DMS 273 treated with DMSO at 0.1 percent for 48 hours (cell line): Measurements from ENCODE around the gene KCNMA1.
"Not testable (repeated sequence)": the region's sequence is repeated elsewhere in the genome, so short reads cannot be mapped to it uniquely, and the experiment has no call there.

Source experiments
- DNase-seq: peaks from one replicate; lab custom pipeline; 2025; lab: John Stamatoyannopoulos, UW

Gene KCNMA1

DNA sequence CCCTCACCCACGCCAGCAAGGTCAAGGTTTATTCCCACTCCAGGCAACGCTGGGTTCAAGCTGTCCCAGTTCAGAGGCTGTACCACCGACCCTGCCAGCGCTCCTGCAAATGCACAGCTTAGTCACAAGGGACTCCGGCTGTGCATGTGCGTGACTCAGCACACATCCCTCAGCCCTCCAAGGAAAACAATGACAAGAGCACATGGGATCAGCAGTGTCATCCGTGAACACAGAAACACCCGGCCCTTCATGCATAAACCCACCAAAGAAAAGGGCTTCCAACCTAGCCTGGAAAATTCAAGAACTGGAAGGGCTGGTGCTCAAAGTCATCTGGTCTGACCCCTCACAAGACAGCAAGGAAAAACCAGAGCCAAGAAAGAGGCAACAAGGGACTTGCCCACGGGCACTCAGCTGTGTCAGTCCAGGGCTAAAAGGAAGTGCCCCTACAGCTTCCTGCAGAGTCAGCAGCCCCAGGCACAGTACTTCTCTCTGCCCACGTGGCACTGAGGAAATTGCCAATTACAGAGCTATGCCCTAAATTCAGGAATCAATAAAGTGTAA lies 106.1 kb downstream of the KCNMA1 start:
- DNase-seq = no peak

DNA sequence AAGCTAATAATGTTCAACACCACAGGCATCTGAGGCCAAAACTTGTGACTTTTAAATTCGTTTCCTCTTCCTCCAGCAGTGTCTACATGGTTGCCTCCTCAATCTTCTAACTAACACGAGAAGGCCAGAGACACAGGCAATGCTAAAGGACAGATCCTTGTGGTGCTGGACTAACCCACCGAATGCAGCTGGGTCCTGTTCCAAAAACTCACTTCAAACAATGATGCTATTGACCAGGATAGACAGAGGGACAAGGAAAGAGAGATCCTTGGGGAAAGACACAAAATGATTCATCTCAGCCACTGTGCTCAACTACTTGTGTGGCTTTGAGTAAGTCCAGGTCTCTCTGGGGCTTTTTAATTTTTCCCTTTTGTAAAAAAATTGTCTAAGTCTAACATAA lies 107.6 kb downstream of the KCNMA1 start:
- no peak for DNase-seq

DNA sequence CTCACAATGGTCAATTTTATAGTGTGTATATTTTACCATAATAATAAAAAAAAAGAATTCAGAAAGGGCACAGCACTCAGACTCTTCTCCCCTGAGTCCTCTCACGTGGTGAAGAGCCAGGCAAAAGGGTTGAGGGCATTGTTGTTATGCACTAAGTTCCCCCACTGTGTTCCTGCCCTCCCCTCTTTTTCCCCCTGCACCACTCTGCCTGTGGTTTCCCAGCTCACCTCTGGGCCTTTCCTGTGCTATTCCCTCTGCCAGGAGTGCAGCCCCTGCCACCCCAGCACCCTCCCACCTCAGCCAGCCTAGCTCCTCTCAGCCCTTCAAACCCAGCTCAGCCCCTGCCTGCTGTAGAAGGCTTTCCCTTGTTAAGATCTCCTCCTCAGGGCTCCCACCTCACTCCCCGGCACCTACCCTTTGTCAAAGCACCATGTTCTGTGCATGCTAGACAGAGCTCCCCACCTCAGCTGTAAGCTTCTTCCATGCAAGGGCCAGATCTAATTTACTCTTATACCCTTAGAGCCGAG lies 108.5 kb downstream of the KCNMA1 start:
- no peak for DNase-seq

DNA sequence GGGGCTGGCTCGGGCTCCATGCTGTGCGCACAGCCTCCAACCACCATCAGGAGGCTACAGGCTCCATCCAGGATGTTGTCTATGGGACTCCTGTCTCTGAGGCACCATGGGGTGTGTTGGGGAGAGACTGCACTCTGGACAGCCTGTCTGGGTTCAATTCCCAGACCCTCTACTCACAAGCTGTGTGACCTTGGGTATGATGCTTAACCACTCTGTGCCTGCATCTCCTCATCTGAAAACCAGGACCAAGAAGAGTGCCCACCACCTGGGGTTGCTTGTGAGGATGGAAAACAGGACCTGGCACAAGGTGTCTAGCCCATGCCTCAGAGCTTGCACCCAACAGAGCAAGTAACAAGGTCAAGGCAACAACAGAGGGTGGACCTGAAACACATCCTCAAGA lies 109.8 kb downstream of the KCNMA1 start:
- no peak for DNase-seq

DNA sequence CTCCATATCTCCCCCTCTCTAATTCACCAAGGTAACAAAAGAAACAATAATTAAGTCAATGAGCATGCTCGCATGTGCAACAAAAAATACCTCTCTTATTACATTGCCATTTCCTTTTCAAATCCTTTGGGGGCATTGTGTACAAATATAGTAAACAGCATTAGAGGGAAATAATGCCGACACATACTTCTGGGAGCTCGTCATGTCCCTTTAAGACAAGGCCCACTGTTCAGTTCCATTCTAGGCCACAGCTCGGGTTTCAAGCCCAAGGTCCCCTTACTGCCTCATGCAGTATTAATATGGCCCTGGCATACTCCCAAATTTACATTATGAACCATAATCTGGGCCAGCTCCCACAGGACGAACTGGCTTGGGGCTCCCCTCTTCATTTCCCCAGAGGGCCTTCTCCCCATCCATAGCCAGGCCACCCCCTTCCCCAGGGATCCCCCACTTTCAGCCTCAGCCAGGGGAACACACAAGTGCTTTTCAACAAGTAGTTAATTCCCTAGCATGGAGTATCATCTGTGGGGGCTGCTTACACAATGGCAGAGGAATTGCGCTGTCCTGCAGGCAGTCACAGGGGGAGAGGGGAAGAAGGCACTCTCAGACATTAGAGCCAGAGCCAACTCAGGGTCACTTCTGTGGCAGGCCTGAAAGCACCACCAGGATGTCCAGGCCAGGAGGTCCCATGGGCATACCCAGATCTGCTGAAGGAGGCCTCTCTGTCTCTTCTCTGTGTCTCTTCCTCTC lies 110.6 kb downstream of the KCNMA1 start:
- no peak for DNase-seq

DNA sequence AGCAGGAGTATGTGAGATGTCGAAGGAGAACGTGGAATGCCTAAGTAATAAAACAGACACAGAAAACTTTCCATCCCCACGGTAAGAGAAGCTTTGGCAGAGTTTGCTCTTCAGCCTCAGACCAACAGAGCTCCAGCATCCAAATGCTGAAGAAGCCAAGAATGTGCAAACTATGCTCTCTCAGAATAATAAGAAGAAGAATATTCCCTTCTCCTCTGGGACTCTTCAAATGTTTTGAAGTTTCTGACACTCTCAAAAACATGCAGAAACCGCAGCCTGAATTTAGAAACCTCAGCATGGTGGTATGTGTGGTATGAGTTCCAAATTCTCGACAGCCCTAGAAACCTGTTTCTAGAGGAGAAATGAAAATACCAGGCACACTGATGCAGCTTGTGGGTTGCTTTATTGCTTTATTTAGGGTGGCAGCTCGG lies 113.3 kb downstream of the KCNMA1 start:
- no peak for DNase-seq

DNA sequence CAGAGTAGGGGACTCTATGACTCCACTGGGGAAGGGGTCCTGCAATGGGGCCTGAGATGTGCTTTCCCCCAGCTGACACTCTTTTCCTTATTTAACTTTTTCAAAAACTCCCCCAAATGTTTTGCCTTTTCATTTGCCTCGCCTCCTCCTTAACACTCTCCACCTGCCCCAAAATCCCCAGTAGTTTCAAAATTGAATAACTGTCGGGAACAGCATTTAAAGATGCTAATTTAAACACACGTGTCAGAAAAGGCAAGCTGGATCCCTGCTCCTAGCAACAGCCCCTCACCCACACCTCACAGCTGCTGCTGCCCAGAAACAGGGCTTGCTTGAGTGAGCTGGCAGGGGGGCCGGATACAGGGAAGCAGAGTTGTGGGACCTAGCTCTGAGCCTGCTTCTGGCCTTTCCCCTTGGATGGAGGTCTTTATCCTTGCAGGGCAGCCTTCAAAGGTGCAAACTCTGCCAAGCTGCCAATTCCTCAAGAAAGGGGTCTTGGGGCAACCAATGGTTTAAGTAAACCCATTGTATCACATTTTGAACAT lies 115.3 kb downstream of the KCNMA1 start:
- no peak for DNase-seq

DNA sequence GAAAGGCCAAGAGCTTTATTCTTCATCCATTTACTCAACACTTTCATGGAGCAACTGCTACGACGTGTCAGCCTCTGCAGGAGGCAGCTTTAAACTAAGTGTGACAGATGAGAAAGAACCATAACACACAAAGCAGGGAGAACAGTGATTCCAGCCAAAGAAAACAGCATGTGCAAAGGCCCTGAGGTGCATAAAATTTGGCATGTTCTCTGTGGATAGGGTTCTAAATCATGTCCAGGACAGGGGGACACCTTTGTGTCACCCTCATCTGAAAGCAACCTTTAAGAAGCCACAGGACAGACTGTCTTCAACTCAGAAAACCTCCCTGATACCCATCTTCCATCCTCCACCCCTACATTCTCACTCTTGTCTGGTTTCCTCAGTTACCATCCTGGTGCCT lies 116.6 kb downstream of the KCNMA1 start:
- DNase-seq = no peak

DNA sequence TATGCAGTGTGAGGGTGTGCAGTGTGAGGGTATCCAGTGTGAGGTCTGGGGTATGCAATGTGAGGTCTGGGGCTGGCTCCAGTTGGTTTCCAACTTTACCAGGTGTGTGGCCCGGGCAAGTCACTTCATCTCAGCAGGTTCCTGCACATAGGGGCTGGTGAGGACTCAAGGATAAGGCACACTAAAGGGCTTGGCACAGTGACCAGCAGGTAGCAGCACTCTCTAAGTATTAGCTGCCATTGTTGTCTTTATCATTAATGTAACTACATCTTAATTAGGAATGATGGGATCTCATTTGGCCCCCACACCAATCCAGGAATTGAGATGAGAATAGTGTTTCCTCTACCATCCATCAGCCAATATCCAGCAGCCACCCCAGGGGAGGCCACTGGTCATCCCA lies 117.3 kb downstream of the KCNMA1 start:
- no peak for DNase-seq

DNA sequence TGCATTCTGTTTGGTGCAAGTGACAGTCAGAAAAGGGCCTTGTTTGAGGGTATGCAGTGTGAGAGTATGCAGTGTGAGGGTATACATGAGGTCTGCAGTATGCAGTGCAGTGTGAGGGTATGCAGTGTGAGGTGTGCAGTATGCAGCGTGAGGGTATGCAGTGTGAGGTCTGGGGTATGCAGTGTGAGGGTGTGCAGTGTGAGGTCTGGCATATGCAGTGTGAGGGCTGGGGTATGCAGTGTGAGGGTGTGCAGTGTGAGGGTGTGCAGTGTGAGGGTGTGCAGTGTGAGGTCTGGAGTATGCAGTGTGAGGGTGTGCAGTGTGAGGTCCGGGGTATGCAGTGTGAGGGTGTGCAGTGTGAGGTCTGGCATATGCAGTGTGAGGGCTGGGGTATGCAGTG lies 117.8 kb downstream of the KCNMA1 start:
- DNase-seq = not testable (repeated sequence)

DNA sequence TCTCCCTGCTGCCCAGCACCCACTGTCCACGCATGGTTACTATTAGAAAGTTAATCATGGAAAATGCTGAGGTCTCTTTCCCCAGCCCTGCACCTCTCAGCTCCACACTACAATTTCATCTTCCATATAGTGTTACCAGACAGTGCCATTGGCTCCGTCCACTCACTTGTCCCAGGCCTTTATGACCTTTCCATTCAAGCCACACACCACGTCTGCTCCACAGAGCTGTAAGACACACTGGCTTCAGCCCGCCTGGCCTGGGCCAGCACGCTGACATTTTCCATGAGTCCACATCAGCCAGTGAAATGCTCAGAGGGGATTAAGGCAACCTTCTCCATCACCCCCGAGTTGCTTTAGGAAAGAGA lies 118.7 kb downstream of the KCNMA1 start:
- DNase-seq = no peak

DNA sequence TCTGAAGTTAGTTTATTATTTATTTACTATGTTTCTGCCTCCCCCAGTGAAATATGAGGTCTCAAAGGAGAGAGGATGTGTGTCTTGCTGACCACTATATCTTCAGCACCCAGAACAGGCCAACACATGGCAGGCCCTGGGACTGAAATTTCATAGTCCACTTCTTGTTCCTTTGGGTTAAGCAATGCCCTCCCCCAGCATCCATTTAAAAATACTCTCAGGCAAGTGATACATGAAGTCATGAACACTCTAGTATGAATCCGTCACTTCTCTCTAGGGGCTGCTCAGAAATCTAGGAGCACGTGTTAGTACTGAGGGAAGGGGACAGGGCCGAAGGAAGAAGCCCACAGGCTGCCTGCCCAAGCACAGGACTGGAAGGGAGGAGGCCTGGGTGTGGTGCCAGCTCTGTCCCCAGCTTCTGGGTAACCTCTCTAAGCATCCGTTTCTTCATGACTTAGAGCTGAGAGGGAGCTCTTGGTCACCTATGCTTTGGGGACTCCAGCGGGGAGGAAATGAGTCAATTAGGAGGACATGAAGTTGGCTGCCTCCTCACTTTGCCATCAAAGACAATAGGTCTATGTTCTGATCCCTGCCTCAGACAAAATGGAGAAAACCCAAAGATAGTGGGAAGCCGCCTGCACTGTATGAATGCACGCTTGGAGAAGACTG lies 119.2 kb downstream of the KCNMA1 start:
- no peak for DNase-seq

DNA sequence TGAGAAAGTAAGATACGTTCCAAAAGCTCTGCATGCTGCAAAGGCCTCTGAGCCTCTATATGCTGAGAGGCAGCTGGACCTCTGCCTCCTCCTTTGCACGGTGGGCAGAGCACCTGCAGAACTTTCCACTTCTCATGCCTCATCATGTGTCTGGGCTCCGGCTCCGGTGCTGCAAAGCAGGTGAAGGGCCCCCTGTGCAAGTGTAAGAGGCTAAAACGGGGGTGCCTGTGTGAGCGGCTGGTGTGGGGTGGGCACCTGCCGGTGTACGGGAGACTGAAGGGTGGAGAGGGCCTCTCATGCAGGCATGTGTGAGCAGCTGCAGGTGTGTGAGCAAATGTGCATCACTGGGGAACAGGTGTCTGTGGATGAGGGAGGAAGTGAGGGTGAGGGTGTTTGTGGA lies 121.0 kb downstream of the KCNMA1 start:
- no peak for DNase-seq

DNA sequence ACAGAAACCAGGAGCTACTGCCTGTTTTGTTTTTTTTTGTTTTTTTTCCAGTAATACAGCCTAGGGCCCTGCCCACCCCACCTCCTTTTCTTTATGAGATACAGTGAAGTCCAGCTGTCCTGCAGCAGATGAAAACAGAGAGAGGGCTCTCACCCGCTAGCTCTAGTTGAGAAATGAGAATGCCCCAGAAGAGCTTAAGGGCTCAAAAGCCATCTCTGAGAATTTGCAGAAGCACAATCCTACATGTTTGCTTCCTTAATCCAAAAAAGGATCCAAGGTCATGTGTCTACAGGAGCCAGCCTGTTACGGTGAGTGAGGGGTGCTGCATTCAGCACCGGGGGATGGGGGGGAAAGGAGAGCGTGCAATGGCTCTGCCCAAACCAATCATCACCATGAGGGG lies 122.7 kb downstream of the KCNMA1 start:
- DNase-seq = no peak

DNA sequence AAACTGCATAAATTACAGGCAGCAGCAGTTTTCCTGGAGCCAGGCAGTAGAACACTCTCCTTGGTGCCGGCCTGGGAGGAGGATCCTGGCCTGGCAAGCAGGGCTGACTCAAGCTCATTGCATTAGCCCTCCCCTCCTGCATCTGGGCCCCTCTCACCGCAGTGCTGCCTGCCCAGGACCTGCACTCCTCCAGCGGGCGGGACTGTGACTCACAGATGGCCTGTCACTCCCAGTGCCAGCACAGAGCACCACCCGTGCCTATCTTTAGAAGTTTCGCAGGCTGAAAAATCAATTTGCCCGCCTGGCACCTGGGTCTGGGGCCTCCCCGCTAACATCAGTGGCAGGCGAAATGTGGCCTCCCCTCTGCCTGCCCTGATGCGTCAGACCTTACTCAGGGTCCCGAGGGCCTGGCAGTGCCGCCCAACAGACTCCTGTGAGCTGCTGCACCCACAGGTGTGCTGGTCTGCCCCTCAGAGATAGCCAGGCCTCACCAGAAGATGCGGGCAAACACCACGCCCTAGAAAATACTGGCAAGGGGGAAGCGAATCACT lies 123.8 kb downstream of the KCNMA1 start:
- peak; percentile 23 for DNase-seq

DNA sequence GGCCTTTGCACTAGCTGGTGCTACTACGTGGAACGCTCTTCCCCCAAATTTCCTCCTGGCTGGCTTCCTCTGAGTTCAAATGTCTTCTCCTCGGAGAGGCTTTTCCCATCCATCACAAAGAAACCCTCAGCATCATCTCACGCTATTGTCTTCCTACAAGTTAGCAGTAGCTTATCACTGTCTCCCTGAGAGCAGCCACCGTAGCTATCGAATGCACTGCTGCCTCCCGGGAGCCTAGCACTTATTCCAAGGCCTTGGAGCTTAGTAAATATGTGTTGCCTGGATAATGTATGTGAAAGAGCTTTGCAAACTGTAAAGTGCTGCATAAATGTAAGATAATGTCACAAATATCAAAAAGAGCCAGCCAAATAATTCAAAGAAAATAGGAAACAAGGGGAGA lies 124.4 kb downstream of the KCNMA1 start:
- DNase-seq = no peak

DNA sequence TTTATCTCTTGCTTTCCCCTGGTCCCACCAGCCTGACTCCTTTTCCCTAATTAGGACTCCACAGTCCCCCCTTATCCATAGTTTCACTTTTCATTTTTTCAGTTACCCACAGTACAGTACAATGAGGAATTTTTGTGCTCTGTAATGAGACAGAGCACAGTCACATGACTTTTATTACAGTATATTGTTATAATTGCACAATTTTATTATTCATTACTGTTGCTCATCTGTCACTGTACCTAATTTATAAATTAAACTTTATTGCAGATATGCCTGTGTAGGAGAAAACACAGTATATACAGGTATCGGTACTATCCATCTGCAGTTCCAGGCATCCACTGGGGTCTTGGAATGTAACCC lies 125.4 kb downstream of the KCNMA1 start:
- DNase-seq = no peak

DNA sequence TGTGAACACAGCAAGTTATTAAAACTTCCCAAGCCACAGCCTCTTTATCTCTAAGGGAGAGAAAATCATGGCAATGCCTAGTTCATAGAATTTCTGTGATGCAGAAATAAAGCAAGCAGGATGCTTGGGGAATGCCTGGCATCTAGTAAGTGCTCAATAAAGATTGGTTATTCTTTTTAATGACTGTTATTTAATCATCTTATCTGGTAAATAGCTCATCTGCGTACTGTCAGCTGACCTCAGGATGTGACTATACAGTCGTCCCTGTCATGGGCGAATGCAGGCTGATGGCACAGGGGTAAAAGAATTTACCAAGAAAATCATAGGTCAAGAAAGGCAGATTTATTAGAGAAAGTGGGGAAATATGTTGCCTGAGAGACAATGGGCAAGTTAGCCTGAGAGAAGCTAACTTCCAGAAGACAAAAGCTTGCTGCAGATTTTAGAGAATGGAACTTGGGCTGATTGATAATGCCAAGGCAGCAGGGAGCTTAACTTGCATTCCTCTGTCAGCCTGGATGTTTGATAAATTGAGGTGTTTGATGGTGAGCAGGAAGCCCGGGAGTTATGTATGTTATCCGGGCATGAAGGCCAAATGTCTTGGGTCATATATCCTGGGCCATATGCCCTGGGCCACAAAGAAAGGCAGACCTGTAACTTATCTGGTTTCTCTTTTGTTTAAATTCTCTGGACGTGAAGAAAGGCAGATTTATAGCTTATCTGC lies 126.0 kb downstream of the KCNMA1 start:
- no peak for DNase-seq

DNA sequence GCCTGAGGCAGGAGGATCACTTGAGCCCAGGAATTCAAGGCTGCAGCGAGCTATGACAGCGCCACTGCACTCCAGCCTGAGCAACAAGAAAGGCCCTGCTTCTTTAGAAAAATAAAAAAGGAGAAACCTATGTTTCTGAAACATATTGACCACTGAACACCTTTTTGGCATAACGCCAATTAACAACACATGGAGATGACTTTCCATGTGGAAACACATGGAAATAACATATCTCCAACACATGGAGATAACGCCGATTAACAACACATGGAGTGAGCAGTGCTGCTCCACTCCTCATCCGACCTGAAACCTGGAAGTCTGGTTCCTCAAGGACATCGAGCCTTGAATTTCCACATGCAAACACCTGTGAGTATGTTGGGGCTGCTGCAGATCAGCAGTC lies 126.9 kb downstream of the KCNMA1 start:
- DNase-seq = no peak

DNA sequence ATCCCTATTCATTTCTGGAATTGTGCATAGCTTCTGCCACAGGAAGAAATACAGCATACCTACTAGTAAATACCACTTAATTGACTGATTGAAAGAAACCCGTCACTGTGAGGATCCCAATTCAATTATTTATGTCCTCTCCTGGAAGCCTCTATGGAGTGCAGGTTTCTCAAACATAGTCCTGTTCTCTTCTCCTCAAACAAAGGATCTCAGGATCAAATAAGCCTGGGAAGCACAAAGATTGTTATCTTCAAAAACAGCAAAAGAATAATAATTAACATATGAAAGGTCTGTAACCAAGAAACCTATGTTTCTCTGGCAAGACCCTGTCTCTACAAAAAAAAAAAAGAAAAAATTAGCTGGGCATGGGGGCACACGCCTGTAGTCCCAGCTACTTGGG lies 127.3 kb downstream of the KCNMA1 start:
- DNase-seq = no peak

DNA sequence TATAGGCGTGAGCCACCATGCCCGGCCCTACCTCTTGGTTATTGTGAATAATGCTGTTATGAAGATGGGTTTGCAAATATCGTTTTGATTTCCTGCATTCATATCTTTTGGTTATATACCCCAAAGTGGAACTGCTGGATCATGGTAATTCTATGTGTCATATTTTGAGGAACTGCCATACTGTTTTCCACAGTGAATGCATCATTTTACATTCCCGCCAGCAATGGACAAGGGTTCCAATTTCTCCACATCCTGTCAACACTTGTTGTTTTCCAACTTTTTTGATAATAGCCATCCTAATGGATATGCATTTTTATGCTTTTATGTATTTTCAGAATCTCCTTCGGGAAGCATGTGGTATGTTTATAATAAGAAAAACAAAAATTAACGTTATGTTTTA lies 128.2 kb downstream of the KCNMA1 start:
- DNase-seq = no peak

DNA sequence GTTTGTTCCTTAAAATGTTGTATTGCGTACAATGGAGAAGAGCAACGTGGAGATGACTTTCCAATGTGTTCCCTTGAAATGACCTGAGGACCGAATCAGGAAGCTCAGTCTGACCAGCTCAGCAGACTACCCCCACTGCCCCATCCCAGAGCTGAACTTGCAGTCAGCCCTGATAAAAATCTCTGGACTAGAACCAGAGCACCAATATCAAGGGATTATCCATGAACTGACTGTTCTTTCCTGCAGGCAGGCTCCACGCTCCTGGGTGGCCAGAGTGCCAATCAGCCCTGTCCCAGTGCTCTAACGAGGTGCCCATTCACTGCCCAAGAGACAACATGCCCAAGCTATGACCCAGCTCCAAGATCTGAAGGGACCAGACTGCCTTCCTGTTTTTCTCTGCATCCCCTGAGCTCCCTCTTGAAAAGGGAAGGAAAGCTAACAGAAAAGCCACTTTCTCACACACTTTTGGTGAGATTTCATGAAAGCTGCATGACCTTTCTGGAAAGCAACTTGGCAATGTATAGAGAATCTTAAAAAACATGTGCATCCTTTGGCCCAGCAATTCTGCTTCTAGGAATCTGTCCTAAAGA lies 130.2 kb downstream of the KCNMA1 start:
- DNase-seq = no peak
